ENCODE measurements around the gene MRGPRE.

MRGPRE gene

DNA sequence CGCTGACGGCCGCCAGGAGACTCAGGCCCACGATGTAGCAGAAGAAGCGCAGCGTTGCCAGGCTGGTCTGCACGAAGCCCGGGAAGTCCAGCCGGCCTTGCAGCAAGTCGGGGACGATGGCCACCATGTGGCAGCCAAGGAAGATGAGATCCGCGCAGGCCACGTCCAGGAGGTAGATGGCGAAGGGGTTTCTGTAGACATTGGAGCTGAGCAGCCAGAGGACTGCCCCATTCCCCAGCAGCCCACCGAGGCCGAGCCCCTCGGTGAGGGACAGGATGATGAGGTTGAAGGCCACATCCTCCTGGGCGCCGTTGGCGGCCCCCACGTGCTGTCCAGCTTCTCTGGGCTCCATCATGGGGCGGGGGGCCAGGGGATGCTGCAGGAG lies 3.8 kb downstream of the MRGPRE start:
- Histone ChIP-seq H3K4me2 (no peak overlapping the region), H3K27me3 (ENCODE audit: insufficient read depth, low read depth) (peaks cover 64% of the 10 kb centered on the region), H2AFZ (ENCODE audit: low read depth) (no peak overlapping the region), H3K4me3 (IDR thresholded peaks at IDR 0.05; ENCODE audit: insufficient read depth, low read depth, low read length) (no peak overlapping the region), H3K79me2 (ENCODE audit: insufficient read depth, low read depth) (no peaks in the 10 kb centered on the region), H3K27ac (no peak overlapping the region), H4K20me1 (ENCODE audit: insufficient read depth) (no peaks in the 10 kb centered on the region), H3K4me1 (ENCODE audit: low read depth, poor library complexity, severe bottlenecking) (no peaks in the 10 kb centered on the region), H3K9ac (no peak overlapping the region), H3K36me3 (ENCODE audit: insufficient read depth) (no peaks in the 10 kb centered on the region)
- TF ChIP-seq, protein P1, sequence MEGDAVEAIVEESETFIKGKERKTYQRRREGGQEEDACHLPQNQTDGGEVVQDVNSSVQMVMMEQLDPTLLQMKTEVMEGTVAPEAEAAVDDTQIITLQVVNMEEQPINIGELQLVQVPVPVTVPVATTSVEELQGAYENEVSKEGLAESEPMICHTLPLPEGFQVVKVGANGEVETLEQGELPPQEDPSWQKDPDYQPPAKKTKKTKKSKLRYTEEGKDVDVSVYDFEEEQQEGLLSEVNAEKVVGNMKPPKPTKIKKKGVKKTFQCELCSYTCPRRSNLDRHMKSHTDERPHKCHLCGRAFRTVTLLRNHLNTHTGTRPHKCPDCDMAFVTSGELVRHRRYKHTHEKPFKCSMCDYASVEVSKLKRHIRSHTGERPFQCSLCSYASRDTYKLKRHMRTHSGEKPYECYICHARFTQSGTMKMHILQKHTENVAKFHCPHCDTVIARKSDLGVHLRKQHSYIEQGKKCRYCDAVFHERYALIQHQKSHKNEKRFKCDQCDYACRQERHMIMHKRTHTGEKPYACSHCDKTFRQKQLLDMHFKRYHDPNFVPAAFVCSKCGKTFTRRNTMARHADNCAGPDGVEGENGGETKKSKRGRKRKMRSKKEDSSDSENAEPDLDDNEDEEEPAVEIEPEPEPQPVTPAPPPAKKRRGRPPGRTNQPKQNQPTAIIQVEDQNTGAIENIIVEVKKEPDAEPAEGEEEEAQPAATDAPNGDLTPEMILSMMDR (conservative IDR thresholded peaks at IDR 0.05; ENCODE audit: low read depth, low read length), result no peak

DNA sequence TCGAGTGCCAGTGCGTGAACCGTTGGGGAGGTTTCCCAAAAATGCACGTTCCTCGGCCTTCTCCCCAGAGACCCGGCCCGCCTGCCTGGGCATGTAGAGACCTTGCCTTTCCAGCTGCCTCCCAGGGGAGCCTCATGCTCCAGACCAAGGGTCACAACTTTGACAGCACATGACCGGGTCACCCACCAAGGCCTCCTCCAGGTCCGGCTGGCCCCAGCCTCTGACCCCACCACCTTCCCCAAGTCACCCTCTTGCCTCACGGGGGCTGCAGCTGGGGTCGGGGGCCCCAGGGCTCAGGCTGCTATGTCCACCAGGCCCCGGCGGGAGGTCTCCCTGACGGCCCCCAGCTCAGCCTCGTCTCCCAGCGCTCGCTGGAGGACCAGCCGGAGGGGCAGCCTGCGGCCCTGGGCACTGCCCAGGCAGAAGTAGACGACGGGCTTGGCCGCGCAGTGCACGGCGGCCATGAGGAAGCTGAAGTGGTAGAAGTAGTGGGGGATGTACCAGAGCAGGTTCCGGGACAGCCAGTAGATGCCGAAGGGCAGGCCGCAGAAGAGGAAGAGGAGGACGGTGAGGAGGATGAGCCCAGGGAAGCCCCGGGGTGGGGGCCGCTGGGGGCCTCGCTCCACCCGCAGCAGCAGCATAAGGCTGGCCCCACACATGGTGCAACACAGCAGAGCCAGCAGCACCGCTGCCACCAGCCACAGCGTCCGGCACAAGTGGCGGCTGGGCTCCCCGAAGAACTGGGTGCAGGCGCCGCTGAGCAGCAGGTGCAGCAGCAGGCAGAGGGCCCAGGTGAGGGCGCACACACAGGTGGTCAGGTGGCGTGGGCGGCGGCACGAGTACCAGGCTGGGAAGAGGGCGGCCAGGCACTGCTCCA lies 4.4 kb downstream of the MRGPRE start:
- Histone ChIP-seq H3K9ac (no peak overlapping the region), H2AFZ (ENCODE audit: low read depth) (no peak overlapping the region), H3K79me2 (ENCODE audit: insufficient read depth, low read depth) (no peaks in the 10 kb centered on the region), H3K27ac (no peak overlapping the region), H3K4me2 (no peak overlapping the region), H4K20me1 (ENCODE audit: insufficient read depth) (no peaks in the 10 kb centered on the region), H3K27me3 (ENCODE audit: insufficient read depth, low read depth) (peaks cover 69% of the 10 kb centered on the region), H3K4me1 (ENCODE audit: low read depth, poor library complexity, severe bottlenecking) (no peaks in the 10 kb centered on the region), H3K4me3 (IDR thresholded peaks at IDR 0.05; ENCODE audit: insufficient read depth, low read depth, low read length) (no peak overlapping the region), H3K36me3 (ENCODE audit: insufficient read depth) (no peaks in the 10 kb centered on the region)
- TF ChIP-seq, protein P1 (conservative IDR thresholded peaks at IDR 0.05; ENCODE audit: low read depth, low read length), result no peak

DNA sequence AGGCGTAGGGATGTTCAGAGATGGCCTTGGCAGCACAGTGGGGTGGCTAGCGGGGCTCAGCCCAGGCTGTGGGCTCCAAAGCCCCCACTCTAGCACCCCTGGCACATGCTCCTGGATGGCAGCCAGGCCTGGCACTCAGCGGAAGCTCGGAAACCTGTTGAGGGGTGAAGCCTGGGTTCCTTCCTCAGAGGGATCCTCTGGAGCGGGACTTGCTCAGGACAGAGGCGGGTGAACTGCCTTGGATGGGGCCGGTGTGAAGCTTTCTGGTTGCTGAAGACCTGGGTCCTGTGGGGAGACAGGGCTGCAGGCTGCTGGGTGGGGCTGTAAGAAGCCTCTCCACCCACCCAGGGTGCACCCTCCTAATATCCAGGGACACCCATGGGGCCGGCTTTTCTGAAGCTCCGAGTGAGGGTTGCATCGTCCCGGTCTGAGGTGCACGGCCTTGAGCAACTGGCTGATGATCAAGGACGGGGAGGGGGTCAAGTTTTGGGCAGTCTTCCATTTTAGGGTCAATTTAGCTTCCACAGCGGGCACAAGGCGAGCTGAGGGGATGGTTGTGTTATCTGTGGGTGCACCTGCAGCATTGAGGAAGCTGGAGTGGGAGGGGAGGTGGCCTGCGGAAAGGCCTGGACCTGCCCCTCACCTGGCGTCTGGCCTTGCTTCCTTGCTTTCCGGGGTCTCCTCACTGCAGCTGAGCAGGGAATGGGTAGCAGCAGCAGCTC lies 5.2 kb downstream of the MRGPRE start:
- TF ChIP-seq, protein P1 (conservative IDR thresholded peaks at IDR 0.05; ENCODE audit: low read depth, low read length), result no peak
- H3K27me3 ChIP-seq (ENCODE audit: insufficient read depth, low read depth), result peaks cover 69% of the 10 kb centered on the region
- no peak overlapping the region for H2AFZ ChIP-seq (ENCODE audit: low read depth)
- H3K36me3 ChIP-seq (ENCODE audit: insufficient read depth), result no peaks in the 10 kb centered on the region
- H3K27ac ChIP-seq, result no peak overlapping the region
- H3K4me3 ChIP-seq (IDR thresholded peaks at IDR 0.05; ENCODE audit: insufficient read depth, low read depth, low read length), result no peak overlapping the region
- H3K4me1 ChIP-seq (ENCODE audit: low read depth, poor library complexity, severe bottlenecking), result no peaks in the 10 kb centered on the region
- H3K79me2 ChIP-seq (ENCODE audit: insufficient read depth, low read depth), result no peaks in the 10 kb centered on the region
- H4K20me1 ChIP-seq (ENCODE audit: insufficient read depth), result no peaks in the 10 kb centered on the region
- no peak overlapping the region for H3K9ac ChIP-seq
- no peak overlapping the region for H3K4me2 ChIP-seq

DNA sequence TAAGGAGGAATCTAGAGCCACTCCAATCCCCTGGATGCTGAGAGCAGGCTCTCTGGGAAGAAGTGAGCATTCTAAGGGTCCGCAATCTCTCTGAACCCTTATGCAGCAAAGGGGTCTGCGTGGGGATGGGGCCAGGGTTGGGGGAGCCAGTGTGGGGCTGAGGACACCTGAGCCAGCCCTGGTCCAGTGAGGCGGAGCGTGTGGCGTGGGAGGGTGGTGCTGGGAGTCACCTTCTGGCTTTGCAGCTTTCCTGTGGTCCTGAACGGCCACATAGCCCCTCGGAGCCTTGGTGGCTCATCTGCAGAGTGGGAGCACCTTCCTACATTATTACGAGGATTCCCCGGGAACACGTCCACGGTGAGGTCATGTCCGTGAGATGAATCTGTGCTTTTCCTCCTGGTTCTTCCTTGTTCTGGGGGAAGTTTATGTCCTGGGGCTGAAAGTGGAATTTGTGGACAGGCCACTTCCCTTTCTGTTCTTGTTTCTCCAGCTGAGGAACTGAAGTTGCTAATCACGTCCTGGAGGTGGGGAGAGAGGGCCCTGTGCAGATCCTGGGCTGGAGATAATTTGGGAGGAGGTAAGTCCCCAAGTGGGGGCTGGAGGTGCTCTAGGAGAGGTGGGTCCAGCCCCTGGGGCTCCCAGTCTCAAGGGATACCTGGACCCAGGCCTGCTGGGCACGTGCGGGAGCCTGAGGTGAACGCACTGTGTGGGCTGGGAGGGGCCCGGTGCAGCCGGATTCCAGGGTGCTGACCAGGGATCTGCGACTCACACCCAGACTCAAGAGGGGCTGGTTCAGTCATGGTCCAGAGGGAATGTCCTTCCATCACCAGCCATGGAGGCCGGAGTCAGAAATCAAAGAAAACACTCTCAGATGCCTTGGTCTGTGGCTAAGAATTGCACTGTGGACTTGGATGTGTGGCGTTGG lies 6.1 kb downstream of the MRGPRE start:
- no peak overlapping the region for H2AFZ ChIP-seq (ENCODE audit: low read depth)
- no peak overlapping the region for H3K9ac ChIP-seq
- H3K4me3 ChIP-seq (IDR thresholded peaks at IDR 0.05; ENCODE audit: insufficient read depth, low read depth, low read length), result no peak overlapping the region
- H3K4me2 ChIP-seq, result no peak overlapping the region
- H3K27ac ChIP-seq, result no peak overlapping the region
- H4K20me1 ChIP-seq (ENCODE audit: insufficient read depth), result no peaks in the 10 kb centered on the region
- H3K4me1 ChIP-seq (ENCODE audit: low read depth, poor library complexity, severe bottlenecking), result no peaks in the 10 kb centered on the region
- H3K79me2 ChIP-seq (ENCODE audit: insufficient read depth, low read depth), result no peaks in the 10 kb centered on the region
- H3K27me3 ChIP-seq (ENCODE audit: insufficient read depth, low read depth), result peaks cover 75% of the 10 kb centered on the region
- no peaks in the 10 kb centered on the region for H3K36me3 ChIP-seq (ENCODE audit: insufficient read depth)
- TF ChIP-seq, protein P1 (conservative IDR thresholded peaks at IDR 0.05; ENCODE audit: low read depth, low read length), result no peak

Data from KMS-11 (cell line).